Panc1 (cell line): ENCODE data around the gene PKMYT1. TPM values are rescaled to one million over a fixed set of nuclear protein-coding genes. Genes with fewer than 3 reads are reported as not detected.

ENCODE experiments used
- ATAC-seq: fragments of 200-7000 bp; cut with Tn5 transposase; 2 replicates; pipeline ENCODE4 v1.9.1; 2020; ENCODE audit warnings: mild to moderate bottlenecking, moderate library complexity
- BruUV-seq: library from RNA; stranded (reverse); fragments of 400-500 nt; replicated peaks from 2 replicates; lab custom pipeline; 2021; lab: Mats Ljungman, UMichigan
- CTCF ChIA-PET: fragments of 300-600 bp; sonication (Branson Sonifier 250); formaldehyde crosslinking; loops from one replicate; lab custom pipeline; 2022; ENCODE audit warnings: antibody characterized with exemption; lab: Charles Lee
- POLR2A ChIA-PET: fragments of 300-600 bp; sonication (Branson Sonifier 250); formaldehyde crosslinking; loops from one replicate; lab custom pipeline; 2022; ENCODE audit warnings: antibody characterized with exemption; lab: Charles Lee
- DNase-seq: peaks from one replicate; pipeline ENCODE4 v3.0.0-alpha.2; 2010; ENCODE audit warnings: low read depth, low spot score
- H3K27ac ChIP-seq: 2 replicates; pipeline ENCODE4 v1.5.1; 2011; ENCODE audit warnings: mild to moderate bottlenecking, low read length, inconsistent platforms
- H3K27me3 ChIP-seq: fragments of 200-500 bp; sonication (Bioruptor generic); 2 replicates; pipeline ENCODE4 v1.6.0; 2014; ENCODE audit warnings: low read length, inconsistent platforms; ENCODE audit not compliant: control insufficient read depth, insufficient read depth
- H3K36me3 ChIP-seq: fragments of 200-500 bp; sonication (Bioruptor generic); 2 replicates; pipeline ENCODE4 v1.5.1; 2014; ENCODE audit warnings: inconsistent platforms, mild to moderate bottlenecking, low read length, moderate library complexity; ENCODE audit not compliant: control insufficient read depth, insufficient read depth
- H3K4me1 ChIP-seq: 2 replicates; pipeline ENCODE4 v1.5.1; 2011; ENCODE audit warnings: inconsistent platforms, mild to moderate bottlenecking, low read length, moderate library complexity; ENCODE audit not compliant: control insufficient read depth, insufficient read depth
- H3K4me3 ChIP-seq, 2 experiments: 2 replicates each; pipeline ENCODE4 v1.5.1; 2011 to 2012; ENCODE audit warnings: low read depth in 2 of 2, low read length in 2 of 2, mild to moderate bottlenecking in 2 of 2, inconsistent platforms in 1 of 2, moderate library complexity in 1 of 2
- H3K9me3 ChIP-seq: fragments of 200-500 bp; sonication (Bioruptor generic); 2 replicates; pipeline ENCODE4 v1.5.1; 2014; ENCODE audit warnings: low read depth, mild to moderate bottlenecking, inconsistent platforms, low read length, moderate library complexity; ENCODE audit not compliant: control insufficient read depth, insufficient read depth
- POLR2AphosphoS5 ChIP-seq: IDR thresholded peaks from 2 replicates; pipeline ENCODE4 v1.6.1; 2012; ENCODE audit warnings: mild to moderate bottlenecking, low read depth, low read length, moderate library complexity
- SIN3A ChIP-seq: IDR thresholded peaks from 2 replicates; pipeline ENCODE4 v1.6.1; 2012; ENCODE audit warnings: low read depth, mild to moderate bottlenecking, low read length, moderate library complexity, borderline replicate concordance; ENCODE audit not compliant: insufficient read depth
- TCF7L2 ChIP-seq: IDR thresholded peaks from 2 replicates; pipeline ENCODE4 v1.6.1; 2011; ENCODE audit warnings: mild to moderate bottlenecking, low read depth, low read length, inconsistent platforms
- in situ Hi-C: cut with HindIII; loops from 2 replicates; pipeline ENCODE4 v1.10.0; 2016; ENCODE audit warnings: low sequenced_read_pairs, low pct_unique_long_range_greater_than_20kb
- intact Hi-C: fragments of 100-400 bp; cut with micrococcal nuclease; formaldehyde crosslinking; loops from one replicate; pipeline ENCODE4 v1.10.0; 2022; ENCODE audit not compliant: unreplicated experiment
- total RNA-seq: library from RNA; stranded (reverse); gene quantifications from one replicate; pipeline ENCODE4 v1.2.1, GENCODE V29; 2021; ENCODE audit not compliant: unreplicated experiment
- TF ChIP-seq, protein P1 (sequence below): fragments of 450-650 bp; IDR thresholded peaks from 2 replicates; pipeline ENCODE4 v1.5.1; 2017; ENCODE audit warnings: mild to moderate bottlenecking
- TF ChIP-seq, protein P2 (sequence below), 2 experiments: IDR thresholded peaks; 2 replicates each; pipeline ENCODE4 v1.6.1; 2011 to 2012; ENCODE audit warnings: low read depth in 2 of 2, control low read depth in 1 of 2, low read length in 1 of 2, mild to moderate bottlenecking in 1 of 2, moderate library complexity in 1 of 2; ENCODE audit not compliant: insufficient read depth in 1 of 2

The PKMYT1 gene
- total RNA-seq, 1 experiment from 2014 or later, result 105 TPM

DNA sequence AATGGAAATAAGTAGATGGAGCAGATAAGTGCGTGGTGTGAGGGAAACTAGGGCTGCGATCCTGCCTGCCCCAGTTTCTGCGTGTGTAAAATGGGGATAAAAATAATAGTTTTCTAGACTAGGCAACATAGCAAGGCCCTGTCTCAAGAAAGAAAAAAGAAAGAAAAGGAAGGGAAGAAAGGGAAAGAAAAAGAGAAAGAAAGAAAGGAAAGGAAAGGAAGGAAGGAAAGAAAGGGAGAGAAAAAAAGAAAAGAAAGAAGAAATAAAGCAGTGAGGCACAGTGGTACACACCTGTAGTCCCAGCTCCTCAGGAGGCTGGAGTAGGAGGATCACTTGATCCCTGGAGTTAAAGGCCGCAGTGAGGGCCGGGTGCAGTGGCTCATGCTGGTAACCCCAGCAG lies 2.2 kb upstream of the PKMYT1 start:
- TF ChIP-seq, protein P1, sequence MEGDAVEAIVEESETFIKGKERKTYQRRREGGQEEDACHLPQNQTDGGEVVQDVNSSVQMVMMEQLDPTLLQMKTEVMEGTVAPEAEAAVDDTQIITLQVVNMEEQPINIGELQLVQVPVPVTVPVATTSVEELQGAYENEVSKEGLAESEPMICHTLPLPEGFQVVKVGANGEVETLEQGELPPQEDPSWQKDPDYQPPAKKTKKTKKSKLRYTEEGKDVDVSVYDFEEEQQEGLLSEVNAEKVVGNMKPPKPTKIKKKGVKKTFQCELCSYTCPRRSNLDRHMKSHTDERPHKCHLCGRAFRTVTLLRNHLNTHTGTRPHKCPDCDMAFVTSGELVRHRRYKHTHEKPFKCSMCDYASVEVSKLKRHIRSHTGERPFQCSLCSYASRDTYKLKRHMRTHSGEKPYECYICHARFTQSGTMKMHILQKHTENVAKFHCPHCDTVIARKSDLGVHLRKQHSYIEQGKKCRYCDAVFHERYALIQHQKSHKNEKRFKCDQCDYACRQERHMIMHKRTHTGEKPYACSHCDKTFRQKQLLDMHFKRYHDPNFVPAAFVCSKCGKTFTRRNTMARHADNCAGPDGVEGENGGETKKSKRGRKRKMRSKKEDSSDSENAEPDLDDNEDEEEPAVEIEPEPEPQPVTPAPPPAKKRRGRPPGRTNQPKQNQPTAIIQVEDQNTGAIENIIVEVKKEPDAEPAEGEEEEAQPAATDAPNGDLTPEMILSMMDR, result no peak
- no peak for TF ChIP-seq SIN3A
- TF ChIP-seq TCF7L2, result no peak
- TF ChIP-seq, protein P2, sequence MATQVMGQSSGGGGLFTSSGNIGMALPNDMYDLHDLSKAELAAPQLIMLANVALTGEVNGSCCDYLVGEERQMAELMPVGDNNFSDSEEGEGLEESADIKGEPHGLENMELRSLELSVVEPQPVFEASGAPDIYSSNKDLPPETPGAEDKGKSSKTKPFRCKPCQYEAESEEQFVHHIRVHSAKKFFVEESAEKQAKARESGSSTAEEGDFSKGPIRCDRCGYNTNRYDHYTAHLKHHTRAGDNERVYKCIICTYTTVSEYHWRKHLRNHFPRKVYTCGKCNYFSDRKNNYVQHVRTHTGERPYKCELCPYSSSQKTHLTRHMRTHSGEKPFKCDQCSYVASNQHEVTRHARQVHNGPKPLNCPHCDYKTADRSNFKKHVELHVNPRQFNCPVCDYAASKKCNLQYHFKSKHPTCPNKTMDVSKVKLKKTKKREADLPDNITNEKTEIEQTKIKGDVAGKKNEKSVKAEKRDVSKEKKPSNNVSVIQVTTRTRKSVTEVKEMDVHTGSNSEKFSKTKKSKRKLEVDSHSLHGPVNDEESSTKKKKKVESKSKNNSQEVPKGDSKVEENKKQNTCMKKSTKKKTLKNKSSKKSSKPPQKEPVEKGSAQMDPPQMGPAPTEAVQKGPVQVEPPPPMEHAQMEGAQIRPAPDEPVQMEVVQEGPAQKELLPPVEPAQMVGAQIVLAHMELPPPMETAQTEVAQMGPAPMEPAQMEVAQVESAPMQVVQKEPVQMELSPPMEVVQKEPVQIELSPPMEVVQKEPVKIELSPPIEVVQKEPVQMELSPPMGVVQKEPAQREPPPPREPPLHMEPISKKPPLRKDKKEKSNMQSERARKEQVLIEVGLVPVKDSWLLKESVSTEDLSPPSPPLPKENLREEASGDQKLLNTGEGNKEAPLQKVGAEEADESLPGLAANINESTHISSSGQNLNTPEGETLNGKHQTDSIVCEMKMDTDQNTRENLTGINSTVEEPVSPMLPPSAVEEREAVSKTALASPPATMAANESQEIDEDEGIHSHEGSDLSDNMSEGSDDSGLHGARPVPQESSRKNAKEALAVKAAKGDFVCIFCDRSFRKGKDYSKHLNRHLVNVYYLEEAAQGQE (IDR thresholded peaks at IDR 0.05; ENCODE audit: insufficient read depth in 1 of 2, low read depth in 2 of 2, low read length in 1 of 2), result no peak
- no peak for TF ChIP-seq POLR2AphosphoS5
- Histone ChIP-seq H3K36me3 (peaks cover 2% of the 10 kb centered on the region; the same call in 1 of the 2 replicates), H3K4me1 (peaks cover 30% of the 10 kb centered on the region), H3K27ac (peak overlapping the region; percentile 96), H3K27me3 (no peaks in the 10 kb centered on the region), H3K4me3 (no peak overlapping the region), H3K9me3 (no peaks in the 10 kb centered on the region)
- DNase-seq (no peak), ATAC-seq (no peak)
- CTCF ChIA-PET, result no interaction called here
- in situ Hi-C loops, result no loop called here
- POLR2A ChIA-PET, result interaction anchor here (0.6 kb wide), 1 partner anchor 73 kb away, joined by 3 read pairs; no protein-coding TSS in a partner anchor
- no TSS peak for BruUV-seq
- intact Hi-C loops, result no loop called here

DNA sequence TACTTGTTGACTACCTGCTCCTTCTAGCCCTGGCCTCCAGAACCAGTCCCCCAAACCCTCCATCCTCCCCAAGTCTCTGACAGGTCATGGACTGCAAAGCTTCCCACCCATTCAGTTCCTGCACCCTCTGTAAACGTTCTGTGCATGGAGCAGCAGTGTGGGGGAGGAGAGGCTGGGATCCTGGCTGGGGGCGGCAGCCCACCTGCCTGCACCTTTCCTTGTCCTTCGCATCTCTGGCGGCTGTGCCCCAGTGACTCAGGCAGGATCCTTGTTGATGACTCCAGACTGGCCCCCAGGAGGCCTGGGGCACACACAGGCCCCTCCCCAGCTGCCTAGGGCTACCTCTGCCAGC lies 1.6 kb upstream of the PKMYT1 start:
- DNase-seq (no peak), ATAC-seq (no peak)
- TSS peak; percentile 95 for BruUV-seq
- no peaks in the 10 kb centered on the region for H3K9me3 ChIP-seq
- intact Hi-C loops, result no loop called here
- ChIA-PET POLR2A (no interaction called here), CTCF (no interaction called here)
- in situ Hi-C loops, result no loop called here
- peaks cover 36% of the 10 kb centered on the region for H3K4me1 ChIP-seq
- TF ChIP-seq SIN3A, result no peak
- TF ChIP-seq TCF7L2, result no peak
- H3K27ac ChIP-seq, result peak overlapping the region; percentile 96
- H3K4me3 ChIP-seq, result peak overlapping the region in 1 of 2 experiments; percentile 70; a peak in 2 of 4 replicates
- no peaks in the 10 kb centered on the region for H3K27me3 ChIP-seq
- peaks cover 2% of the 10 kb centered on the region; the same call in 1 of the 2 replicates for H3K36me3 ChIP-seq

DNA sequence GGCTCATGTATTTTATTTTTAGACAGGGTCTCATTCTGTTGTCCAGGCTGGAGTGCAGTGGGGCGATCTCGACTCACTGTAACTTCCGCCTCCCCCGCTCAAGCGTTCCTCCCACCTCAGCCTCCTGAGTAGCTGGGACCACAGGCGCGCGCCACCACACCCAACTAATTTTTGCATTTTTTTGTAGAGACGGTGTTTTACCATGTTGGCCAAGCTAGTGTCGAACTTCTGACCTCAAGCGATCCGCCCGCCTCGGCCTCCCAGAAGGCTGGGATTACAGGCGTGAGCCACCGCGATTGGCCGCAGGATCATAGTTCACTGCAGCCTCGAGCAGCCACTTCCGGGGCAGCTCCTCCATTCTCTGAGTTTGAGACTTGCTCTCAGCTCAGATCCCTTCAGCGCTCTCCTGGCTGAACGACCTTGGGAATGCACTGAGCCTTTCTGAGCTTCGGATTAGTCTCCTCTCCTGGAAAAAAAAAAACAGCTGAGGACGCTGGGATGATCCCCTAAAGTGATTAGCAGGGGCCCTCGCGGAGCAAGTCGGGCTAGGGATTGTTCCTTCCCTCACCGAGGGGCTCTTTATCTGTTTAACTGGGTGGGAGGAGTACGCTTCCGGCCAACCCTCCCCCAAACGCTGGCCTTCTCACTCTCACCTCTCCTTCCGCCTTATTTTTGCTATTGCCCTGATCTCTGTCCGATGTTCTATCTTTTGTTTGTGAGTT lies 1.1 kb upstream of the PKMYT1 start:
- no TSS peak for BruUV-seq
- CTCF ChIA-PET, result no interaction called here

More for the DNA sequence above, 1.1 kb upstream of the PKMYT1 start:
- Histone ChIP-seq H3K27ac (peak overlapping the region; percentile 96), H3K9me3 (no peaks in the 10 kb centered on the region), H3K4me1 (peaks cover 36% of the 10 kb centered on the region), H3K27me3 (no peaks in the 10 kb centered on the region), H3K4me3 (peak overlapping the region; percentile 70 to 71), H3K36me3 (peaks cover 2% of the 10 kb centered on the region; the same call in 1 of the 2 replicates)
- intact Hi-C loops (no loop called here), in situ Hi-C loops (no loop called here)
- POLR2A ChIA-PET, result no interaction called here
- TF ChIP-seq, protein P1, result no peak
- TF ChIP-seq TCF7L2 (no peak), POLR2AphosphoS5 (no peak), SIN3A (no peak)
- TF ChIP-seq, protein P2 (IDR thresholded peaks at IDR 0.05; ENCODE audit: insufficient read depth in 1 of 2, low read depth in 2 of 2, low read length in 1 of 2), result no peak
- ATAC-seq, result no peak
- DNase-seq, result no peak
